SU-DHL-6 (cell line): Measurements from ENCODE around the gene MAGED1.

Experiments
- H2AFZ ChIP-seq: fragments of 200-600 bp; sonication (generic); 2 replicates; pipeline ENCODE4 v1.6.1; 2014; ENCODE audit warnings: low read depth, mild to moderate bottlenecking, moderate library complexity, mixed read lengths, antibody characterized with exemption, low read length; ENCODE audit not compliant: severe bottlenecking
- H3F3A ChIP-seq: fragments of 200-600 bp; shearing (Covaris generic); 2 replicates; pipeline ENCODE4 v1.6.0; 2016; ENCODE audit warnings: antibody characterized with exemption, mild to moderate bottlenecking; ENCODE audit not compliant: insufficient read depth
- H3K27ac ChIP-seq: fragments of 200-600 bp; sonication (generic); 2 replicates; pipeline ENCODE4 v1.5.1; 2016; ENCODE audit warnings: low read depth, mild to moderate bottlenecking, low read length, moderate library complexity, mixed read lengths
- H3K27me3 ChIP-seq: fragments of 200-600 bp; sonication (generic), shearing (Covaris generic); 2 replicates; pipeline ENCODE4 v1.6.0; 2014; ENCODE audit warnings: mild to moderate bottlenecking, low read length
- H3K36me3 ChIP-seq: fragments of 200-600 bp; sonication (generic); 2 replicates; pipeline ENCODE4 v1.6.1; 2014; ENCODE audit warnings: mild to moderate bottlenecking, low read length, mixed read lengths
- H3K4me2 ChIP-seq: fragments of 300-600, 200-600 bp; shearing (Covaris generic), sonication (generic); 2 replicates; pipeline ENCODE4 v1.6.0; 2014; ENCODE audit warnings: low read length, low read depth, mild to moderate bottlenecking; ENCODE audit not compliant: poor library complexity, severe bottlenecking
- H3K4me3 ChIP-seq: fragments of 200-600 bp; sonication (generic); 2 replicates; pipeline ENCODE4 v1.5.1; 2014; ENCODE audit warnings: antibody characterized with exemption, low read length, mild to moderate bottlenecking, mixed read lengths; ENCODE audit not compliant: insufficient read depth, poor library complexity, severe bottlenecking
- H3K79me2 ChIP-seq: fragments of 200-600 bp; sonication (generic); 2 replicates; pipeline ENCODE4 v1.6.1; 2014; ENCODE audit warnings: mild to moderate bottlenecking, low read length, moderate library complexity; ENCODE audit not compliant: insufficient read depth
- H3K9ac ChIP-seq: fragments of 200-600 bp; sonication (generic); 2 replicates; pipeline ENCODE4 v1.7.0; 2014; ENCODE audit warnings: mild to moderate bottlenecking, low read length
- H3K9me2 ChIP-seq: fragments of 200-600 bp; sonication (generic); replicated peaks from 2 replicates; pipeline ENCODE4 v1.6.1; 2014; ENCODE audit warnings: low read length; ENCODE audit not compliant: insufficient read depth
- H3K9me3 ChIP-seq: fragments of 200-600 bp; sonication (generic); 2 replicates; pipeline ENCODE4 v1.6.1; 2014; ENCODE audit warnings: low read length, mixed read lengths; ENCODE audit not compliant: insufficient read depth
- H4K20me1 ChIP-seq: fragments of 200-600 bp; sonication (generic); 2 replicates; pipeline ENCODE4 v1.6.1; 2014; ENCODE audit warnings: low read depth, mild to moderate bottlenecking, antibody characterized with exemption, low read length, moderate library complexity, mixed read lengths
- EZH2phosphoT487 ChIP-seq: fragments of 200-600 bp; sonication (generic), shearing (Covaris generic); conservative IDR thresholded peaks from 2 replicates; pipeline ENCODE4 v1.6.1; 2018; ENCODE audit warnings: mild to moderate bottlenecking, antibody characterized with exemption, low read length, moderate library complexity, mixed read lengths
- TF ChIP-seq, protein P1 (sequence below): fragments of 200-600 bp; sonication (generic); IDR thresholded peaks from one replicate; pipeline ENCODE4 v1.5.1; 2017; ENCODE audit warnings: antibody characterized with exemption, mild to moderate bottlenecking, low read length, moderate library complexity; ENCODE audit not compliant: insufficient read depth, poor library complexity, severe bottlenecking

MAGED1 gene

DNA sequence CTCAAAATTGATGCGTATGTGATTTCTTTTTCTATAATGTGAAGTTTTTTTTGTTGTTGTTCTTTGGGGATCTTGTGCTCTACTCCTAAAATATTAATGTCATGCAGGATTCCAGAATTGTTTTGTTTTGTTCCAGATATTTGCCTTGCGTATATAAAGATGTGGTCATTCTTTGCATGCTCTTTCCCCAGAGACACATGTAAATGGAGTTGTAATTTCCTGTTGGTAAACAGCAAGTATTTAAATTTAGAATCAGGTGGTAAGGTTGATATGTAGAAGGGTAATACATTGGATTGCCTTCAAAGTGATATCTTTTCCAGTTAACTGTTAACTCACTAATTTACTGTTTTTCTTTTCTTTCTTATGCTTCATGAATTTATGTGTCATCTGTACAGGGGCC is 23.1 kb upstream of the MAGED1 start:
- Histone ChIP-seq H3K36me3 (no peaks in the 10 kb centered on the region), H3K9ac (no peak overlapping the region), H2AFZ (no peak overlapping the region), H3F3A (no peaks in the 10 kb centered on the region), H3K9me2 (no peaks in the 10 kb centered on the region), H3K79me2 (peaks cover 24% of the 10 kb centered on the region; the same call in 1 of the 2 replicates), H3K9me3 (no peaks in the 10 kb centered on the region), H3K27ac (no peak overlapping the region), H3K4me2 (no peak overlapping the region), H4K20me1 (no peaks in the 10 kb centered on the region), H3K27me3 (no peaks in the 10 kb centered on the region), H3K4me3 (no peak overlapping the region)
- TF ChIP-seq, protein P1, sequence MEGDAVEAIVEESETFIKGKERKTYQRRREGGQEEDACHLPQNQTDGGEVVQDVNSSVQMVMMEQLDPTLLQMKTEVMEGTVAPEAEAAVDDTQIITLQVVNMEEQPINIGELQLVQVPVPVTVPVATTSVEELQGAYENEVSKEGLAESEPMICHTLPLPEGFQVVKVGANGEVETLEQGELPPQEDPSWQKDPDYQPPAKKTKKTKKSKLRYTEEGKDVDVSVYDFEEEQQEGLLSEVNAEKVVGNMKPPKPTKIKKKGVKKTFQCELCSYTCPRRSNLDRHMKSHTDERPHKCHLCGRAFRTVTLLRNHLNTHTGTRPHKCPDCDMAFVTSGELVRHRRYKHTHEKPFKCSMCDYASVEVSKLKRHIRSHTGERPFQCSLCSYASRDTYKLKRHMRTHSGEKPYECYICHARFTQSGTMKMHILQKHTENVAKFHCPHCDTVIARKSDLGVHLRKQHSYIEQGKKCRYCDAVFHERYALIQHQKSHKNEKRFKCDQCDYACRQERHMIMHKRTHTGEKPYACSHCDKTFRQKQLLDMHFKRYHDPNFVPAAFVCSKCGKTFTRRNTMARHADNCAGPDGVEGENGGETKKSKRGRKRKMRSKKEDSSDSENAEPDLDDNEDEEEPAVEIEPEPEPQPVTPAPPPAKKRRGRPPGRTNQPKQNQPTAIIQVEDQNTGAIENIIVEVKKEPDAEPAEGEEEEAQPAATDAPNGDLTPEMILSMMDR = no peak
- TF ChIP-seq EZH2phosphoT487 = no peak

DNA sequence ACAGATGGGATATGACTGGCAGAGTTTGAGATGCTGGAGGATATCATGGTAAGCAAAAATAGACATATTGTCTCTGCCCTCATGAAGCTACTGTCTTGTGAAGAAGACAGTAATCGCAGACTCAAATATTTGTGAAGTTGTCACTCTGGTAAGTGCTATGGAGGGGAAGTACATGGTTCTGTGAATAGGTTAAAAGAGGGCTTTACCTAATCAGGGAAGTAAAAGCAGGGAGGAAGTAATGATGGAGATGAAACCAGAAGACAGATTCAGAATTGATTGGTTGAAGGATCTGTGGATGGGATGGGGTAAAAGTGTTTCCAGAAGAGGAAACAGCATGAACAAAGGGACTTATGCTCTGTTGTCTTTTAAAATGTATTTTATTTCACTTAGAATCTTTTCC is 19.3 kb upstream of the MAGED1 start:
- H3K9me3 ChIP-seq = no peaks in the 10 kb centered on the region
- H3K79me2 ChIP-seq = no peaks in the 10 kb centered on the region
- H3K4me2 ChIP-seq = no peak overlapping the region
- no peaks in the 10 kb centered on the region for H3F3A ChIP-seq
- no peaks in the 10 kb centered on the region for H3K27me3 ChIP-seq
- H3K27ac ChIP-seq = no peak overlapping the region
- no peak overlapping the region for H2AFZ ChIP-seq
- H3K9me2 ChIP-seq = no peaks in the 10 kb centered on the region
- no peaks in the 10 kb centered on the region for H4K20me1 ChIP-seq
- TF ChIP-seq, protein P1 = no peak
- TF ChIP-seq EZH2phosphoT487 = no peak
- no peak overlapping the region for H3K9ac ChIP-seq
- no peak overlapping the region for H3K4me3 ChIP-seq
- no peaks in the 10 kb centered on the region for H3K36me3 ChIP-seq

DNA sequence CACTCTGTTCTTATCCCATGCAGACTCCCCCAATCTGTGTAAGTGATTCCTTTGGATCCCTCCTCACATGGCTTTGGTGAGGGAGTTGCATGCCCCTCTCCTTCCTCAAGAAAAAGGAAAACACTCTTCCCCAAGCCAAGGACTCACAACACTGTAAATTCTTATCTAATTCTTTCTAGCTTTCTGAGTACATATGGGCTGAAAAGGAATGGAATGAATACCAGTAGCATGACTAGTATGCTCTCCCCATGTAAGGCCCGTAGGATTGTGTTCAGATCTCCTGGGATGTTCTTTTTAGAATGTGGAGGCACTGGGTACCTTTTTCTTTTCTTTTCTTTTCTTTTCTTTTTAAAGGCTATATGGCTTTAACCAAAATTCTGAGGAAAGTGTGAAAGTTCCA is 17.0 kb upstream of the MAGED1 start:
- no peak overlapping the region for H2AFZ ChIP-seq
- H3K4me3 ChIP-seq = no peak overlapping the region
- H4K20me1 ChIP-seq = no peaks in the 10 kb centered on the region
- H3K4me2 ChIP-seq = no peak overlapping the region
- H3K36me3 ChIP-seq = no peaks in the 10 kb centered on the region
- H3K9me3 ChIP-seq = no peaks in the 10 kb centered on the region
- H3K79me2 ChIP-seq = no peaks in the 10 kb centered on the region
- no peak overlapping the region for H3K9ac ChIP-seq
- no peaks in the 10 kb centered on the region for H3K27me3 ChIP-seq
- no peaks in the 10 kb centered on the region for H3K9me2 ChIP-seq
- no peaks in the 10 kb centered on the region for H3F3A ChIP-seq
- H3K27ac ChIP-seq = no peak overlapping the region
- TF ChIP-seq, protein P1 = no peak
- no peak for TF ChIP-seq EZH2phosphoT487
